Stomach (tissue), 9 donors: Measurements from ENCODE around the gene POGZ. TPM values are rescaled to one million over a fixed set of nuclear protein-coding genes. Genes with fewer than 3 reads are reported as not detected.

Experiments used
- DNase-seq, 2 donors: peaks; one replicate each; pipeline versions ENCODE4 v3.0.0 to v3.0.0-alpha.2; 2013 to 2019
- H3K27ac ChIP-seq, 5 donors: fragments of 200-600 bp in 4 of 5; sonication (generic) in 4 of 5; one replicate each; pipeline ENCODE4 v1.5.1; 2013 to 2019; ENCODE audit warnings: mild to moderate bottlenecking in 1 of 5, moderate library complexity in 1 of 5
- H3K27me3 ChIP-seq, 3 donors: fragments of 200-600 bp; sonication (generic); one replicate each; pipeline ENCODE4 v1.5.1; 2017 to 2019; ENCODE audit warnings: mixed run types in 1 of 3
- H3K36me3 ChIP-seq, 4 donors: fragments of 200-600 bp; sonication (generic); 1 replicate in 3 of 4; 2 replicates in 1 of 4; pipeline ENCODE4 v1.5.1; 2016 to 2019
- H3K4me1 ChIP-seq, 4 donors: fragments of 200-600 bp; sonication (generic); one replicate each; pipeline ENCODE4 v1.5.1; 2016 to 2019
- H3K4me3 ChIP-seq, 4 donors: fragments of 200-600 bp; sonication (generic) in 3 of 4; one replicate each; pipeline ENCODE4 v1.5.1; 2016 to 2019; ENCODE audit warnings: mild to moderate bottlenecking in 1 of 4
- H3K9me3 ChIP-seq, 4 donors: fragments of 200-600 bp; sonication (generic); one replicate each; pipeline ENCODE4 v1.5.1; 2016 to 2019
- EP300 ChIP-seq: sonication (generic); formaldehyde crosslinking; IDR thresholded peaks from one replicate; pipeline ENCODE4 v1.6.1; 2017; ENCODE audit warnings: antibody characterized with exemption
- POLR2A ChIP-seq, 4 donors: fragments of 450-650 bp; IDR thresholded peaks; one replicate each; pipeline ENCODE4 v1.6.1; 2016; ENCODE audit warnings: antibody characterized with exemption in 4 of 4, control low read depth in 2 of 4, mild to moderate bottlenecking in 1 of 4, moderate library complexity in 1 of 4
- POLR2AphosphoS5 ChIP-seq, 3 donors: sonication (generic); formaldehyde crosslinking; IDR thresholded peaks; one replicate each; pipeline ENCODE4 v1.6.1; 2016; ENCODE audit warnings: antibody characterized with exemption in 3 of 3
- WGBS, 5 donors: extraction: QIAGEN DNeasy Blood & Tissue Kit in 3 of 5; methylation state at CpG; one replicate each; pipeline versions ENCODE4 v1.1.5 to v1.1.7; 2013 to 2018; 5-methylcytosine and 5-hydroxymethylcytosine counted together
- intact Hi-C: fragments of 100-400 bp; cut with DNase I; formaldehyde crosslinking; loops from one replicate; pipeline ENCODE4 v1.15.1; 2023; ENCODE audit warnings: low total_unique reads
- polyA plus RNA-seq, 3 donors: library from polyadenylated mRNA; stranded (reverse); fragments of 200-250 nt; gene quantifications; one replicate each; pipeline ENCODE4 v1.2.3, GENCODE V29; 2013
- total RNA-seq, 5 donors: library from RNA; depleted of rRNA; stranded (reverse); fragments of >200 nt; gene quantifications; one replicate each; pipeline versions ENCODE4 v1.1.0 to v1.2.3, GENCODE V29; 2014 to 2016
- TF ChIP-seq, protein P1 (sequence below), 7 experiments: fragments of 450-650 bp in 4 of 7; fragments of 200-600 bp in 3 of 7; sonication (generic) in 3 of 7; IDR thresholded peaks; one replicate each; pipeline ENCODE4 v1.5.1; 2016 to 2019; ENCODE audit warnings: antibody characterized with exemption in 7 of 7, control low read depth in 2 of 7, mild to moderate bottlenecking in 1 of 7
- donor health status: healthy with polysubstance abuse.
- donor health status: Bipolar disorder and iron deficiency.
- donor health status: healthy.

The POGZ gene
- total and polyA plus RNA-seq, 8 donors = 7.3 to 124 (median 36.4) TPM

GRCh38 chr1:151386002-151386401, 73.3 kb downstream of the POGZ start:
- H3K9me3 ChIP-seq = no peaks in the 10 kb centered on the region
- WGBS, 5 donors = 74 to 93% (median 82%) methylated on average over 2 of the region's 2 CpGs
- no peak for DNase-seq
- no peak overlapping the region for H3K27ac ChIP-seq
- intact Hi-C loops = no loop called here
- no peaks in the 10 kb centered on the region for H3K36me3 ChIP-seq
- no peak for TF ChIP-seq EP300
- TF ChIP-seq POLR2A (IDR thresholded peaks at IDR 0.05) = no peak
- TF ChIP-seq, protein P1, sequence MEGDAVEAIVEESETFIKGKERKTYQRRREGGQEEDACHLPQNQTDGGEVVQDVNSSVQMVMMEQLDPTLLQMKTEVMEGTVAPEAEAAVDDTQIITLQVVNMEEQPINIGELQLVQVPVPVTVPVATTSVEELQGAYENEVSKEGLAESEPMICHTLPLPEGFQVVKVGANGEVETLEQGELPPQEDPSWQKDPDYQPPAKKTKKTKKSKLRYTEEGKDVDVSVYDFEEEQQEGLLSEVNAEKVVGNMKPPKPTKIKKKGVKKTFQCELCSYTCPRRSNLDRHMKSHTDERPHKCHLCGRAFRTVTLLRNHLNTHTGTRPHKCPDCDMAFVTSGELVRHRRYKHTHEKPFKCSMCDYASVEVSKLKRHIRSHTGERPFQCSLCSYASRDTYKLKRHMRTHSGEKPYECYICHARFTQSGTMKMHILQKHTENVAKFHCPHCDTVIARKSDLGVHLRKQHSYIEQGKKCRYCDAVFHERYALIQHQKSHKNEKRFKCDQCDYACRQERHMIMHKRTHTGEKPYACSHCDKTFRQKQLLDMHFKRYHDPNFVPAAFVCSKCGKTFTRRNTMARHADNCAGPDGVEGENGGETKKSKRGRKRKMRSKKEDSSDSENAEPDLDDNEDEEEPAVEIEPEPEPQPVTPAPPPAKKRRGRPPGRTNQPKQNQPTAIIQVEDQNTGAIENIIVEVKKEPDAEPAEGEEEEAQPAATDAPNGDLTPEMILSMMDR (IDR thresholded peaks at IDR 0.05) = no peak
- no peak for TF ChIP-seq POLR2AphosphoS5 (IDR thresholded peaks at IDR 0.05)
- no peaks in the 10 kb centered on the region for H3K27me3 ChIP-seq
- H3K4me3 ChIP-seq = no peak overlapping the region
- no peaks in the 10 kb centered on the region for H3K4me1 ChIP-seq

GRCh38 chr1:151384584-151384983, 74.7 kb downstream of the POGZ start:
- Histone ChIP-seq H3K27ac (no peak overlapping the region), H3K4me1 (no peaks in the 10 kb centered on the region), H3K4me3 (no peak overlapping the region), H3K27me3 (no peaks in the 10 kb centered on the region), H3K9me3 (no peaks in the 10 kb centered on the region), H3K36me3 (no peaks in the 10 kb centered on the region)
- intact Hi-C loops = no loop called here
- TF ChIP-seq EP300 = no peak
- TF ChIP-seq POLR2A (IDR thresholded peaks at IDR 0.05) = no peak
- TF ChIP-seq POLR2AphosphoS5 (IDR thresholded peaks at IDR 0.05) = no peak
- TF ChIP-seq, protein P1 (IDR thresholded peaks at IDR 0.05) = no peak
- DNase-seq = no peak
- WGBS, 5 donors = 67 to 79% (median 69%) methylated on average over 3 of the region's 3 CpGs

- Histone ChIP-seq H3K27ac (no peak overlapping the region), H3K36me3 (no peaks in the 10 kb centered on the region), H3K4me3 (no peak overlapping the region), H3K4me1 (peaks cover 7 to 18% (median 17%) of the 10 kb centered on the region in 4 donors), H3K27me3 (no peaks in the 10 kb centered on the region), H3K9me3 (no peaks in the 10 kb centered on the region)
- intact Hi-C loops = no loop called here
- TF ChIP-seq POLR2A (IDR thresholded peaks at IDR 0.05) = no peak
- no peak for TF ChIP-seq EP300
- TF ChIP-seq, protein P1 (IDR thresholded peaks at IDR 0.05) = no peak
- no peak for TF ChIP-seq POLR2AphosphoS5 (IDR thresholded peaks at IDR 0.05)
- no peak for DNase-seq
- 76 to 86% (median 81%) methylated on average over 3 of the region's 3 CpGs for WGBS, 5 donors
Measured at GRCh38 chr1:151377150-151377884, 82.0 kb downstream of the POGZ start.

DNA sequence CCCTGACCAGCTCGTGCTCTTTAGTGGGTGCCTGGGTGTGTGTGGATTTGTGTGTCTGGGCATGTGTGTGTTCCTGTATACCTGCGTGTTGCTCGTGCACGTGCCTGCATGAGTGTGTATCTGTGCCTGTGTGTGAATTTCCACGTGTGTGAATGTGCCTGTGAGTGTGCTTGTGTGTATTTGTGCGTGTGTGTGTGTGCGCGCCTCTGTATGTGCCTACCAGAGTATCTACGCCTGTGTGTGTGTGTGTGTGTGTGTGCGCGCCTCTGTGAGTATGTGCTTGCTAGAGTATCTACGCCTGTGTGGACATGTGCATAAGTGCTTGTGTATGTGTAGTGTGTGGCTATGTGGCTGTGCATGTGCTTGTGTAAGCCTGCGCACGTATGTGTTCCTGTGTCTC, 86.1 kb downstream of the POGZ start:
- H3K27ac ChIP-seq = peak overlapping the region in 3 of 5 donors; percentile 89 to 92 (median 89)
- H3K4me3 ChIP-seq = no peak overlapping the region
- TF ChIP-seq POLR2AphosphoS5 (IDR thresholded peaks at IDR 0.05) = no peak
- TF ChIP-seq POLR2A (IDR thresholded peaks at IDR 0.05) = no peak
- no peak for TF ChIP-seq EP300
- TF ChIP-seq, protein P1 (IDR thresholded peaks at IDR 0.05) = no peak
- H3K9me3 ChIP-seq = no peaks in the 10 kb centered on the region
- peaks cover 42 to 59% (median 57%) of the 10 kb centered on the region in 4 donors for H3K4me1 ChIP-seq
- intact Hi-C loops = no loop called here
- peaks cover 0 to 14% (median 9%) of the 10 kb centered on the region in 4 donors for H3K36me3 ChIP-seq
- no peaks in the 10 kb centered on the region for H3K27me3 ChIP-seq
- WGBS, 5 donors = 59 to 81% (median 73%) methylated on average over 13 to 14 of the region's 14 CpGs
- no peak for DNase-seq
